ENCODE results near the gene ISLR. TPM values are rescaled to one million over a fixed set of nuclear protein-coding genes. Genes with fewer than 3 reads are reported as not detected.
A peak's percentile ranks its signal among the peaks of the same experiment; 100 is the strongest.

Gene ISLR
- total RNA-seq, 1 donor from 2014 or later: not detected

GRCh38 chr15:74209997-74210671 is 36.6 kb downstream of the ISLR start:
- peak in 1 of 2 donors; percentile 84 for DNase-seq (ENCODE audit: low read depth in 2 of 2)

DNA sequence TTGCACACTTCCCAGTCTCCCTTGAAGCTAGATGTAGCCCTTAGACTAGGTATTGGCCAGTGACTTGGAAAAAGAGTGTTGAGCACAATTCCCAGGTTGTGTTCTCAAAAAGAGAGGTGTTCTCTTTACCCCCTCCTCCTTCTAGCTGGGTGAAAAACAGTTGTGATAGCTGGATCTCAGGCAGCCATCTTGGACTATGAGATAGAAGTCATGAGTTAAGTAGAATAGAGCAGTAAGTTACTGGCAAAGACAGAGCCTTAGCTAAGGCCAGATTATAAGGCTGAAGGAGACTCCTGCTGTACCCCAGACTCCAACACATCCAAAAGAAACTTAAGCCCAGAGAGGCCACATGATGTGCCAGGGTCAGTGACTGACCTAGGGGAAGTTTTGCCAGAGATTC is 37.2 kb downstream of the ISLR start:
- DNase-seq (ENCODE audit: low read depth in 2 of 2): no peak

DNA sequence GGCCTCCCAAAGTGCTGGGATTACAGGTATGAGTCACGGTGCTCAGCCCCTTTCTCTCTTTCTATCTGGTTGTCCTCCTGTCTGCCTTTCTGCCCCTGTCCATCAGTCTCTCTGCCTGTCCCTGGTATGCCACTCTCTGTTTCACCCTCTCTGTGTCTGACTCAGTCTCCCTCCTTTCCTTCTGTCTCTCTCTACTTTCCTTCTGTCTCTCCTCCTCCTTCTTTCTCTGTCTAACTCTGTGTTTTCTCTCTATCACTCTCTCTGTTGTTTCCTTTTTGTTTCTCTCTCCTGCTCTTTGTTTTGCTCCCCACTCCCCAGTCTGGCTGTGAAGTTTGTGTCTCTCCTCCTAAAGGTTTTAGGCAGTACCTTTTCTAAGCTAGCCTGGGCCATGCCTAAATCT is 38.1 kb downstream of the ISLR start:
- DNase-seq (ENCODE audit: low read depth in 2 of 2): no peak

DNA sequence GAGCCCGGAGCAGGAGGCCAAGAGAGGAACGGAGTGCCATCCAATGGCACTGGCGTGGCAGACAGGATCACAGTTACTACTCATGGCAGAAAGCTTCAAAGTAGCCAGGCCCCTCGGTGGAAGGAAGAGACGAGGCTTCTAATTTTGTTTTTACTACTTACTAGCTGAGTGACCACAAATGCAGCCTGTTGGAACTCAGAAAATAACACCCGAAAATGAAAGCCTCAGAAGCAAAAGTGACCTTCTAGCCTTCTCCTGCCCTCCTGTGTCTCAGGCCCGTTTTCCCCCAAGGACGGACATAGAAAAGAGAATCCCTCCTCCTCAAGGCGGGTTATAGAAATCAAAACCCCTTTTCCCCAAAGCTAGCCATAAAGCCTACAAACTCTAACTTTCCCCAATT is 39.0 kb downstream of the ISLR start:
- no peak for DNase-seq (ENCODE audit: low read depth in 2 of 2)

DNA sequence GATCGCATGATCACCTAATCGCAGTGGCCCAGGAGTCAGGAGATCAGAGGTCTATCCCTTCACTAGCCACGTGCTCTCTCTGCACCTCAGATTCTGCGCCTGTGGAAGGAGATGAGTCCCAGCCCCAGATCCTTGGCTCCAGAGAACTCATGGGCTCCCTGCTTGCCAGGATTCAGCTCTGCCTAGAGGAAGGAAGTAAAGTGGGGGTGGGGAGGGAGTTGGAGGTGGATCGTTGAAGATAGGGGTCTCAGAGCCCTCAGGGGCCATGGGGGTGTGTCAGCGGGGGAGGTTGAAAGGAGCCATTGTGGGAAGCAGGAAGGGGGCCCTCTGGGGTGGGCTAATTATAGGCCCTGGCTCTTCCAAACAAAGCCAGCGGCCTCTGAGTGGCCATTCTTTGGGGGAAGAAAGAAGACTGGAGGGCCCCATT is 40.4 kb downstream of the ISLR start:
- DNase-seq (ENCODE audit: low read depth in 2 of 2): no peak

GRCh38 chr15:74214324-74215021 is 41.0 kb downstream of the ISLR start:
- no peak for DNase-seq (ENCODE audit: low read depth in 2 of 2)

DNA sequence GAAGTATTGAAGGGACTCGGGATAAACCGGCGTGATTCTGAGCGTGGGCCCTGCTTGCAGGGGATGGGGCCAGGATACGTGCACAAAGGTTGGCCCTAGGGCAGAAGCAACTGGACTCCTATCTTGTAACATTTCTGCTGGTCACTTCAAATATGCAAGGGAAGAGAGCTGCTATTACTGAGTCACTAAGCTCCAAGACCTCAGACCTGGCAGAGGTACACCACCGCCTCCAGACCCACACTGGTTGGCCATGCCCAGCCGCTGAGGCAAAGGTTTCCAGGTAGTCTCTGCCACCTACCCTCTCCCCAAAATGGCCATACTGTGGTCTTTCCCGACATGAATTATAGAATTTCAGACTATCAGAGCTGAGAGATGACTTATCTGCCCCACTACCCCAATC is 42.4 kb downstream of the ISLR start:
- no peak for DNase-seq (ENCODE audit: low read depth in 2 of 2)

DNA sequence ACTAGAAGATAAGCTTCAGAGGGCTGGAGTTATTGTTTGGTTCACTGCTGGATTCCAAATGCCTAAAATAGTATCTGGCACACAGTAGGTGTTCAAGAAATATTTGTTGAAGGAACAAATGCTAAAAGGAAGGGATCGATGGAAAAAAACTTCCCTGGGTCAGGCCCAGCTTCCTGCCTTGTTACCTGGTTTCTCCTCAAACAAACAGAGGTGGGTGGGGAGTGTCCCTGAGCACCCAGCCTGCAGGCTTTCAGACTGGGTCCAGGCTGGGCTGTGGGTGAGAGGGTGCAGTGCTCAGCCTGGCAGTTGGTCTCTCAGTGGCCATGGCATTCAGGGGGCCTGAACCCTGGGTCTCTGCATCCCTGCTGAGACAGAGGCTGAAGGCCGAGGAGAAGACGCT is 43.4 kb downstream of the ISLR start:
- DNase-seq (ENCODE audit: low read depth in 2 of 2): no peak

GRCh38 chr15:74217907-74218885 is 44.7 kb downstream of the ISLR start:
- no peak for DNase-seq (ENCODE audit: low read depth in 2 of 2)

DNA sequence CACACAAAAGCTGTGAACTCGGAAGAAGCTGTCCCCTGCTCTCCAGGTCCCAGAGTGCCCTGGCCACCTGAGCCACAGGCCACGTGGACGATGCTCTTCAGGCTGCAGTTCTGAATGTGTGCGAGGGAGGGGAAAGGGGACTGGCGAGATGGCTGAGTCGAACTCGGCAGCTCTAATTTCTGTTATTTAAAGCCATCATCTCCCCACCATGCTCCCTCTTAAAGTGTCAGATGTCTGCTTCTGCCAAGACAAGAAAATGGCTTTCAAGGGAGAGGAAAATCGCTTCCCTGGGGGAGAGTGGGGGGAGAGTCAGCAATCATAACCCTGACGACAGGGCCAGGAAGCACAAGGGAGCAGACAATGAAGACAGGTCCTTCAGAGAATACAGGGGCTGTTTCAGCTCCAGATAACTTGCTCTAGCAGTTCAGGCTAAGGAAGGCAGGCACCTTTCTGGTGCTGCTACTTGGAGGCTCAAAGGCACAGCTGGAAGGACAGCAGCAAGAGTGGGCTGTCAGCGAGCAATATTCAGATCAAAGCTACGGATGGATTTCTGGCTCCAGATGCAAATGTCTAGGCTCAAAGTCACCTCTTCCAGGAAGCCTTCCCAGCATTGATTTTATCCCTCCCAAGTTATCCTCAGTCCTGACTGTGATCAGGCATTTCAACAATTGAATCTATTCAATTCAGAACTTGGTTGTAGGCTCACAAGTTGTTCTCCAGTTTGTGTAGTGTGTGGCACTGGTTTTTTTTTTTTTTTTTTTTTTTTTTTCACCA is 47.2 kb downstream of the ISLR start:
- no peak for DNase-seq (ENCODE audit: low read depth in 2 of 2)

DNA sequence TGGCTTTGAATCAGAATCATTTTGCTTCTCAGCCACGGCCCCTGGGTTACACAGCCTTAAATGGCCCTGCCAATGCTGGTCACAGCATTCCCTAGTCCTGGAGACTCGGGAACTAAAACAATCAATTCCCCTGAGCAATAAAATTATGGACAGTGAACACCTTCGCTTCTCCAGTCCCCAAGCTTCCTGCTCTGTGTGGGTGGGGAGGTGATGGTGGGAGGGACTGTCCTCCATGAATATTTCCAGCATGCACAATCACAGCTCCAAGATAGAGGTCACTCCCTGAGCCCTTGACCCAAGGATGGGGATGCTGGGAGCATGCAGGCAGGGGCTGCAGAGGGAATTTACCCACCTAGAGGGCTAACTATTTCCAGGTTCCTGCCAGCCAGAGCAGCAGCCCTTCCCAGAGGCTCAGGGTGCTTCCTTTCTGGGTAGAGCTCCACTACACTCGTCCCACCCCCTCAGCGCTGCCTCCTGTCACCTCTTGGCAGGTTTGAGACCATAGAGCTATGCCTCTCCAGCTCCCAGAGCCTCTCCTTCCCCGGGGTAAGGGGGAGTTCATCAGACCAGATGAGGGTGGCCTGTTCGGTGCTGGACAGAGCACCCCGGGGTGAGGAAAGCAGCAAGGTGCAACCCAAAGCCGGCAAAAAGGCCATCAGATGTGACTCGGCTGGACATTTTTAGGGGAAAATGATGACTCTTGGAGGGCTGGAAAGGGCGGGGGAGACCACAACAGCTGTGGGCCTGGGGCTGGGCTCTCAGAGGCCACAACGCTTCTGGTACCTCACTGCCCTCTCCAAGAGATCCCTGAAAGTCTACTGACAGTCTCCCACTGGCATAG is 48.1 kb downstream of the ISLR start:
- no peak for DNase-seq (ENCODE audit: low read depth in 2 of 2)

- no peak for DNase-seq (ENCODE audit: low read depth in 2 of 2)
Observed at GRCh38 chr15:74222240-74223119, 49.0 kb downstream of the ISLR start.

GRCh38 chr15:74225928-74226327 is 52.4 kb downstream of the ISLR start:
- DNase-seq (ENCODE audit: low read depth in 2 of 2): no peak

Other genes starting within 250 kb of the ISLR start
- gene LOXL1, start 247.2 kb upstream of the ISLR start, total RNA-seq: 0.20 and 1.1 TPM in 2 replicates
- 5.4 and 13.1 TPM in 2 replicates for gene STOML1, start 181.4 kb upstream of the ISLR start, total RNA-seq
- gene PML, start 179.0 kb upstream of the ISLR start, total RNA-seq: 27.0 and 36.9 TPM in 2 replicates
- gene GOLGA6A, start 91.2 kb upstream of the ISLR start, total RNA-seq: not detected in 2 replicates
- gene ISLR2, start 43.1 kb upstream of the ISLR start, total RNA-seq: under 0.01 and 0.20 TPM in 2 replicates
- under 0.01 TPM in 2 replicates for gene STRA6, start 29.1 kb downstream of the ISLR start, total RNA-seq
- gene CCDC33, start 62.6 kb downstream of the ISLR start, total RNA-seq: not detected in 2 replicates
- gene CYP11A1, start 193.9 kb downstream of the ISLR start, total RNA-seq: not detected in 2 replicates